Measurements from ENCODE around the gene EPHB1. TPM values are rescaled to one million over a fixed set of nuclear protein-coding genes. Genes with fewer than 3 reads are reported as not detected.
"Not testable (repeated sequence)": the region's sequence is repeated elsewhere in the genome, so short reads cannot be mapped to it uniquely, and the experiment has no call there.

Gene EPHB1
- polyA plus RNA-seq, 3 donors, result 5.1 to 6.2 (median 5.5) TPM

- DNase-seq (ENCODE audit: extremely low read depth in 1 of 11, low read depth in 9 of 11, low spot score in 4 of 11), result no peak
Observed at GRCh38 chr3:134956395-134956794, 161.3 kb downstream of the EPHB1 start.

- no peak for DNase-seq (ENCODE audit: extremely low read depth in 1 of 11, low read depth in 9 of 11, low spot score in 4 of 11)
Observed at GRCh38 chr3:134956844-134957243, 161.8 kb downstream of the EPHB1 start.

- DNase-seq (ENCODE audit: extremely low read depth in 1 of 11, low read depth in 9 of 11, low spot score in 4 of 11), result no peak
Observed at GRCh38 chr3:134959516-134959915, 164.5 kb downstream of the EPHB1 start.

GRCh38 chr3:134964226-134964625 is 169.2 kb downstream of the EPHB1 start:
- DNase-seq (ENCODE audit: extremely low read depth in 1 of 11, low read depth in 9 of 11, low spot score in 4 of 11), result no peak

DNA sequence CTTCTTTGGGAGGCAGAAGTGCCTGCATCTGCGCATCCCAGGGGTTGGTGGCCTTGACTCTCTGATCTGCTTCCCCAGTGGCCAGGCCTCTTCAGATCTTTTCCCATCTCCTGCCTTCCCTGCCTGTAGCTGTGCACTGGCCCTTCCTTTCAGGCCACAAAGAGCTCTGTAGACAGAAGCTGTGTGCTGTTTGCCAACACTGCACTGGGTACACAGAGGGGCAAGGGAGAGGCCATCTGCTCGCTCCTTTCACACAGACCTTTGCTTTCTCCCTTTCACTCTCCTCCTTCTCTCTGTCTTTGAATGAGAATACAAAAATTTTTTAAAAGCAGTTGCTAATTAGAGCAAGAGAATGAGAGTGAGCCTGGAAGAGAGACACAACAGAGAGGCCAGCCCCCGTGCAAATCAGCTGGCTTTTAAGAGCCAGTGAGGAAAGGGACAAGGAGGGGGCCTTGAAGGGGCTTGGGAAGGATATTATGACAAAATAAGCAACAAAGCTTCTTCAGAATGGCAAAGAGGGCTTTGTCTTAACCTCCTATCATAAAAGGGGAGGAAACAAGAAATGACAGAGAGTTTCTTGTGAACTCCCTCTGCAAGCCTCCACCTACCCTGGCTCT is 170.9 kb downstream of the EPHB1 start:
- DNase-seq (ENCODE audit: extremely low read depth in 1 of 11, low read depth in 9 of 11, low spot score in 4 of 11), result no peak

DNA sequence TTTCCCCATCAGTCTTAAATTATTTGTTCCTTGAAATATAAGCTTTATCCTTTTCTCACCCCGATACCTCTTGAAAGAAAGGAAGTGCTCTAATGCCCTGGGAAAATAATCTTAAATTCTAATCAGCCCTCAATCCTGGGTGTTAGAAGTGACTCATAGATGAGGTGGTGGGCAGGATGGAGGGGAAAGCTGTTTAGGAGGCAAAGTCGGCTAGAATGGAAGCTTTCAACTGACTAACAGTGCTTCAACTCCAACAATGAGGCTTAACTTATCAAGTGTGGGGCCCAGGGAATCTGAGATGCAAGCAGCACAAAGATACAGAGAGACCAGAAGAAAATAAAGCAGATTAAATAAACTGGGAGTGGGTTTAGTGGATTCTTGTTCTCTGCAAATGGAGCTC is 175.8 kb downstream of the EPHB1 start:
- no peak for DNase-seq (ENCODE audit: extremely low read depth in 1 of 11, low read depth in 9 of 11, low spot score in 4 of 11)

GRCh38 chr3:134971306-134971705 is 176.2 kb downstream of the EPHB1 start:
- DNase-seq (ENCODE audit: extremely low read depth in 1 of 11, low read depth in 9 of 11, low spot score in 4 of 11), result no peak

GRCh38 chr3:134971907-134972306 is 176.8 kb downstream of the EPHB1 start:
- not testable (repeated sequence) for DNase-seq (ENCODE audit: extremely low read depth in 1 of 11, low read depth in 9 of 11, low spot score in 4 of 11)

DNA sequence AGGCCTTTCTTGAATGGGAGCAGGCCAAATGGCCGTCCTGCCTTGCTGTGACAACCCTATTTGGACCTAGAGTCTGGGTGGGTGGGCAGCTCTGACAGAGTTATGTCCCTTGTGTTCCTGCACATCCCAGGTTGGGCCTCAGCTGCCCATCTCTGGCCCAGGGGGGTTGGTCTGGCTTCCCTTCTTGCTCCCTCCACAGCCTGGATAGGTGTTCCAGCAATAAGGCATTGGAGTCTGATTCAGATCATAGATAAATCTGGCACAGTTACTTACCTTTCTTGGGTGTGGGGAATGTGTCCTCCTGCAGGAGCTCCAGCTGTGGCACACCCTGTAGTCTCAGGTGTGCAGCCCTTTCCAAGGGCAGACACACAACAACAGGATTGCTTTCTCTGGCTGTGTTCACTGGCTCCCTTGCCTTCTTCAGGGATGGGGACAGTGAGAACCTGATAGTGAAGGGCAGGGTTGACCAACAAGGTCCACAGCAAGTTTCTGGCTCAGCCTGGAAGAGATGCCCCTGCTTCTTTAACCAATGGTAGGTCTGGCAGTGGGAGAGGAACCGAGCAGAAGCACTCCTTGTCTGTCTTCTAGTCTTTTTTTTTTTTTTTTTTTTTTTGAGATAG is 177.9 kb downstream of the EPHB1 start:
- DNase-seq (ENCODE audit: extremely low read depth in 1 of 11, low read depth in 9 of 11, low spot score in 4 of 11), result no peak

- no peak for DNase-seq (ENCODE audit: extremely low read depth in 1 of 11, low read depth in 9 of 11, low spot score in 4 of 11)
Observed at GRCh38 chr3:134974624-134975023, 179.6 kb downstream of the EPHB1 start.

DNA sequence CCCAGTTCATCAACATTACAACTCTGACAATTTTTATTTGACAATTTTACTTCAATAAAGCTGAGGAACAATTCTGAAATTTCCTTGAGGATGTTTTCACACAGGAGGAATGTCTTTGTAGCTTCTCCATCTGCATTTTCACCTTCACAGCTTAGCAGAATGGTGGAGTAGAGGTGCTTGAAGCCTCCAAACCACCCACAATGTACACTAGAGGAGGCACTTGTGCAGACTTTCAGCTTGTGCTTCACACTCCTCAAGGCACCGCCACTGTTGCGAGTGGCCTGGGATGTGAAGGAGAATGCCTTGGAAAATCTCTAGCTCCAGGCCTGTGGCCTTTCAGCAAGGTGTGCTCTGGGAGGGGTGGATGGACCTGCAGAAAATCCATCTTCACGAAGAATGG is 181.9 kb downstream of the EPHB1 start:
- no peak for DNase-seq (ENCODE audit: extremely low read depth in 1 of 11, low read depth in 9 of 11, low spot score in 4 of 11)

- DNase-seq (ENCODE audit: extremely low read depth in 1 of 11, low read depth in 9 of 11, low spot score in 4 of 11), result no peak
Observed at GRCh38 chr3:134978658-134979057, 183.6 kb downstream of the EPHB1 start.

GRCh38 chr3:134985864-134986715 is 191.0 kb downstream of the EPHB1 start:
- DNase-seq (ENCODE audit: extremely low read depth in 1 of 11, low read depth in 9 of 11, low spot score in 4 of 11), result no peak

- DNase-seq (ENCODE audit: extremely low read depth in 1 of 11, low read depth in 9 of 11, low spot score in 4 of 11), result no peak
Observed at GRCh38 chr3:134988666-134989065, 193.6 kb downstream of the EPHB1 start.

DNA sequence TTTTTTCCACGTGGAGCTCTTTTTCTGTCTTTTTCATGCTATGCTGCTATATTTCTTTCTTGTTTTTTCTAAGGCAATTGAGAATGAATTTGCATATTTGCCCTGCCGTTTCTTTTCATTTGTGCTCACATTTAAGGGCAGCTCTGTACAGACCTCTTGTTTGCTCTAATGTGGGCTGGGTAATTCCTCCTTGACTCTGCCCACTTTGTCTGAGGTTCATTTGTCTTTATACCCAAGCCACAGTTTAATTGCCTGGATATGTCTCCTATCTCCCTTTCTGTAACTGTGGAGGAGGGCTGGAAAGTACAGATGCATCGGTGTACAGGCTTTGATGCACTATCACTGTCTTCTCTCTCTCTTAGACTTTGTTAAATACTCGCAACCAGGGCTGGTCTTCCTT is 195.9 kb downstream of the EPHB1 start:
- DNase-seq (ENCODE audit: extremely low read depth in 1 of 11, low read depth in 9 of 11, low spot score in 4 of 11), result no peak

DNA sequence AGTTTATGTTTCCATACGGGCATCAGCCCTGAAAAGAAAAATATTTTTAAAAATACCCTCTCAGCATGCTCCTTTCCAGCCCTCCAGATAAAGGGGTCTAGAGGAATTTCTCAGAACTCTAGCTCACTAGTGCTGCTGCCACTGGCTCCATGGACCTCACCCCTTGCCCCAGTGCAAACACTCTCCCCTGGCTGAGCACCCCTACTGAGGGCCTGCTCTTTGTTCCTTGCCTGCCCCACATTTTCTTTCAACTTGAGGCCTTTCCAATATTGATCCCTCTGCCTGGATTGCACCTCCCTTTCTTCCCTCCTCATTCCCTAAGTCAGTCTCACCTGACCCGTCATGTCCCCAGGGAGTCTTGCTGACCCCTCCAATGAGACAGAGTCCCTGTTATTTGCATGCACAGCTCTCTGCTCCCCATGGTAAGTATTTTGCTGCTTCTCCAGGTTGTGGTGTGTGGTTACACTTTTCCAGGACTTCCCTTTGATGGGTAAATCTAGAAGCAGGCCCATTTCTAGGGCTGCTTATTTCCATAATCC is 196.5 kb downstream of the EPHB1 start:
- DNase-seq (ENCODE audit: extremely low read depth in 1 of 11, low read depth in 9 of 11, low spot score in 4 of 11), result no peak

GRCh38 chr3:134992180-134992579 is 197.1 kb downstream of the EPHB1 start:
- DNase-seq (ENCODE audit: extremely low read depth in 1 of 11, low read depth in 9 of 11, low spot score in 4 of 11), result no peak

GRCh38 chr3:134992586-134992985 is 197.5 kb downstream of the EPHB1 start:
- no peak for DNase-seq (ENCODE audit: extremely low read depth in 1 of 11, low read depth in 9 of 11, low spot score in 4 of 11)

DNA sequence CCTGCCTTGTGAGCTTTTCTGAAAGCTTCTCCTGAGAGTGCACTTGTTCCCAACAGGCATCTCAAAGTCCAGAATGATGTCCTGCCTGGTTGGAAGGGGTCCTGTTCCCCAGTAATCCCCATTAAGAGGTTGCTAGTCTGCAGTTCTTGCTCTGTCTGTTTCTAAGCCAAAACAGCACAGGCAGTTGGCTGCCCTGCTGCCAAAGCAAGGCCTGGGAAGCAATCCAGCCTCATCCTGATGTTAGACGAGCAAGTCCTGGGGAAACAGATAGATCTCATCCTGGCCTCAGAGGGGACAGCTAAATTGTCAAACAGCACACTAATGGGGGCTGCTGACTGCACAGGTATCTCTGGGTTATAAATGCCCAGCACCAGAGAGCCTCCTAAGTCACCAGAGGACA is 198.0 kb downstream of the EPHB1 start:
- no peak for DNase-seq (ENCODE audit: extremely low read depth in 1 of 11, low read depth in 9 of 11, low spot score in 4 of 11)

DNA sequence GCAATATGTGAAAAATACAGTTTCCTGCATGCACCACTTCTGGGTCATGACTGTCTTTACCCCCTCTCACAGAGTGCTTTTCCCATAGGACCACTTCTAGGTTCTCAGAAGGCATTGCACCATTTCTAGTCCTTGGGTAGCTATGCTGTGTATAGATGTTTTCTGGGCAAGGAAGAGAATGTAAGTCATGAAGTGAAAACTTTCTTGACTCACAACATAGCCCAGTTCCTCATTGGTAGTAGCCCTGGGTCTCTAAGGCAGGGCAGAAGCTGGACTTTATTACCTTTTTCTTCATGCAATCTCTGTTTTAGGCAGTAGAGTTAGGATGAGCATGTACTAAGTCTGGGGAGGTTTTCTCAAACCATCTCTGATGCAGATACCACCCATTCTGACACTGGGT is 203.1 kb downstream of the EPHB1 start:
- DNase-seq (ENCODE audit: extremely low read depth in 1 of 11, low read depth in 9 of 11, low spot score in 4 of 11), result no peak
